Measurements from ENCODE around the gene EML6.

GRCh38 chr2:54808661-54809060 is 85.2 kb downstream of the EML6 start:
- TF ChIP-seq, protein P1, sequence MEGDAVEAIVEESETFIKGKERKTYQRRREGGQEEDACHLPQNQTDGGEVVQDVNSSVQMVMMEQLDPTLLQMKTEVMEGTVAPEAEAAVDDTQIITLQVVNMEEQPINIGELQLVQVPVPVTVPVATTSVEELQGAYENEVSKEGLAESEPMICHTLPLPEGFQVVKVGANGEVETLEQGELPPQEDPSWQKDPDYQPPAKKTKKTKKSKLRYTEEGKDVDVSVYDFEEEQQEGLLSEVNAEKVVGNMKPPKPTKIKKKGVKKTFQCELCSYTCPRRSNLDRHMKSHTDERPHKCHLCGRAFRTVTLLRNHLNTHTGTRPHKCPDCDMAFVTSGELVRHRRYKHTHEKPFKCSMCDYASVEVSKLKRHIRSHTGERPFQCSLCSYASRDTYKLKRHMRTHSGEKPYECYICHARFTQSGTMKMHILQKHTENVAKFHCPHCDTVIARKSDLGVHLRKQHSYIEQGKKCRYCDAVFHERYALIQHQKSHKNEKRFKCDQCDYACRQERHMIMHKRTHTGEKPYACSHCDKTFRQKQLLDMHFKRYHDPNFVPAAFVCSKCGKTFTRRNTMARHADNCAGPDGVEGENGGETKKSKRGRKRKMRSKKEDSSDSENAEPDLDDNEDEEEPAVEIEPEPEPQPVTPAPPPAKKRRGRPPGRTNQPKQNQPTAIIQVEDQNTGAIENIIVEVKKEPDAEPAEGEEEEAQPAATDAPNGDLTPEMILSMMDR (conservative IDR thresholded peaks at IDR 0.05 in 1 of 2, IDR thresholded peaks at IDR 0.05 in 1 of 2; ENCODE audit: low read depth in 1 of 2, low read length in 2 of 2): no peak
- no peak for TF ChIP-seq EZH2 (IDR thresholded peaks at IDR 0.05; ENCODE audit: low read length, missing control alignments)

Measured in fibroblast of lung (primary cell).